CD4-positive, alpha-beta T cell treated with Interleukin-15 for 4 hours (primary cell): ENCODE results near the gene SLC19A1.

Source experiments
- DNase-seq: peaks from one replicate; pipeline ENCODE4 v3.0.0-alpha.2; 2020; ENCODE audit warnings: low spot score

SLC19A1 gene

DNA sequence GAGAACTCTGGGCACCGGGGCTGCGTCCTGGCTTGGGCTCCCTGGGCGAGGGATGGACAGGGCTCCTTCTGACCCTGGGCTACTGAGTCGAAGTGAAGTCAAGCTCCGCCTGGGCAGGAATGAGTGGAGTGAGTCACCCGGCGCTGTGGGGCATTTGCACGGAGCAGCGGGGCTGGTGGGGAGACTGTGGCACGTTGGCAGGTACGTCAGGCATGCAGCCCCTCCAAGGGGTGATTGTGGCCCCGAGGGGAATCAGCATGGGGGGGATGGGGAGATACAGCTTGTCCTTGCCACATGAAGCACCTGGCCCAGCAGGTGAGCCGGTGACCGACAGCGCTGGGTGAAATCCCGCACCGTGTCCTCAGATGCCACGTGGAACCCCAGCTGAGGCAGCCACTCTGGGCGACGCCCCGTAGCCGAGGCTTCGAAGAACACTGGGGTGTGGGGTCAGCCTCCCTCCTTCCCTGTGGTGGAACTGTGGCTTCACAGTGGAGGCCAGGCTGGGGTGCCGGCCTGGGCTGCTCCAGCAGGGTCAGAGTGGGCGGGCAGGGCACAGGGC is 74.9 kb downstream of the SLC19A1 start:
- DNase-seq = no peak

DNA sequence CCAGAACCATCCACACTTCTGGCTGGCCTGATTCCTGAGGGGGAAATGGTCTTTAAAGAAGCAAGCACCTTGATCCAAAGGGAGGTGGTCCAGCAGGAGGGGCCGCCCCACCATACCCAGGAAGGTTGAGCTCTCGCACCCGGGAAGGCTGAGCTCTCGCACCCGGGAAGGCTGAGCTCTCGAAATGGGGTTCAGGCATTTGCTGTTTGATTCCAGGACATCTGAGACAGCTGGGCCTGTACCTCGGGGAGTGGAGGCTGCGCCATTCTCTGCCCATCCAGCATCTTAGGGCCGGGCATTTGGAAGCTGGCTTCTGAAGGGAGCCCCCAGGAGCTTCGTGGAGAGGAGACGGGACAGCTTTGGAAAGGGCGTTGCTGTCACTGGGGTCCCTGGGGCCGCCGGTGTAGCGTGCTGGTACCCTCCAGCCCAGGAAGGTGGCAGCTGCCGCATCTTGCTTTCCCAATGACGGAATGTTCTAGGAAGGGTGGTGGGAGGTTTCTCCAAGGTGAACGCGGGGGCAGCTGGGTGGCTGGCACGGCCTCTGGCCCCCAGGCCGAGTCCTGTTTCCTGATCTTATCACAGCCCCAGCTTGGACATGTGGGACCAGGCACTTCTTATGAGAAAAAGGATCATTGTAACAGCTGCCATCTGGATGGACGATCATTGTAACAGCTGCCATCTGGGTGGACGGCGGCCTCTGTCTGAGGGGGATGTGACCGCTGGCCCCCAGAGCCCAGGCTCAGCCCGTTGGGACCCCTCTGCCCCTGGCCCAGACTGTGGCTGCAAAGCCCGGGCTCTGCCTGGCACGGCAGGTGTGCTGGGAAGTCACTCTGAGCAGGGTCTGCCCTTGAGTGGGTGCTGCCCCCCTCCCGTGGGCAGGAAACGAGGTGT is 75.7 kb downstream of the SLC19A1 start:
- no peak for DNase-seq

DNA sequence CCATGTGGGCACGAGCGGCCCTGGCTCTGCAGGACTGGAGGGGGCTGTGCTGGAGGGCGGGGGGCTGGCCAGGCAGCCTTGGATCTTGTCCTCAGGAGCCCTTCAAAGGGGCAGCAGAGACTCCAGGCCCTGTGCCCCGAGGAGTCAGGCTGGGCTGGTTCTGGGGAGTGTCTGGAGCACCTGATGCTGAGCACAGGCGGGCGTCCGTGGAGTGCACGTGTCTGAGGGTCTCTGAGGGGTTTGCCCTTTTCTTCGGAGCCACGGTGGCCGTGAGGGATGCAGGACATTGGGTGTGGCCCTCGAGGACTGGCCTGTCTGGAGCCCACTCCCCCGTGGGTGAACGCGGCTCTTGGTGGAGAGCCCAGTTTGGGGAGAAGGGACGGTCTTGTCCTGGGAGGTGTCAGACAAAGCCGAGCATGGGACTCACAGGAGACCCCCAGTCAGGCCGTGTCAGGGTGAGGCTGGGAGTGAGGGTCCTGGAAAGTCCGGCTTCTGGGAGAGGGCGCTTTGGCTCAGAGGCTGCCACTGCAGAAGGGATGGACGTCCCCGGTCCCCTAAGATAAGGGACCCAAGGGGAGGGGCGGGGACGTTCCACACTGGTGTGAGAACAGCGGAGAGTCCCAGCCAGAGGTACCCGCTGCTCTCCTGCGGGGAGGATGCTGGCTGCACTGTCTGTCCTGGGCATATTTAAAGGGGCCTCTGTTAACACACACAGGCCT is 76.5 kb downstream of the SLC19A1 start:
- DNase-seq = no peak

DNA sequence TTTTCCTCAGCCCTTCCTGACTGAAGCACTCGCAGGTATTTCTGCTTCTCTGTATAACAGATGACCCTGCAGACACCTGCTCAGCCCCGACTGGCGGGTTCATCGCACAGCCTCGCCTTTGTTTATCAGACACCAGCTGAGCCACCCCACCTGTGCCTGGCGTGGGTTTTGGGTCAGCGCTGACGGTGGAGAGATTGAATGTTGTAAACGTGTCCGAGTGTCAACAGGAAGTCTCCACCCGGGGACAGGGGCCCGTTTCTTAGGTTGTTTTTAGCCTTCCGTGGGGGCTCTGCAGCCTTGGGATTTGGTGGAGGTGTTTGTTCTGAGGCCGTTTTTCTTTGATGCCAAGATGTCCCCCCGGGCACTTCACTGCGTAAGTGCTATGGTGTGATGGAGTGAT is 77.1 kb downstream of the SLC19A1 start:
- no peak for DNase-seq

DNA sequence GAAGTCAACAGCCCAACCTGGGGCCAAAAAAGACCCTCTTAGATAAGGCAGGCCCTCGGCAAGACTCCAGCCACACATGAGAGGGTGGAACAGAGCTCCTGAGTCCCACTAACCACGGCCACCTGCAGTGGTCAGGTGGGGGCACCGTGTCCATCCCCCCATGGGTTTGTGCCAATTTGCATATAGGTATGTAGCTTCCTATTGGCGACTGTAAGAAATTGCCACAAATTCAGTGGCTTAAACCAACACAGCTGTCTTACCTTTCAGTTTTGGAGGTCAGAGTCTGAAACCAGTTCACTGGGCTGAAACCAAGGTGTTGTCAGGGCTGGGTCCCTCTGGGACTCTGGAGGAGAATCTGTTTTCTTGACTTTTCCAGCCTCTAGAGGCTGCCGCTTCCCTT is 77.9 kb downstream of the SLC19A1 start:
- no peak for DNase-seq

DNA sequence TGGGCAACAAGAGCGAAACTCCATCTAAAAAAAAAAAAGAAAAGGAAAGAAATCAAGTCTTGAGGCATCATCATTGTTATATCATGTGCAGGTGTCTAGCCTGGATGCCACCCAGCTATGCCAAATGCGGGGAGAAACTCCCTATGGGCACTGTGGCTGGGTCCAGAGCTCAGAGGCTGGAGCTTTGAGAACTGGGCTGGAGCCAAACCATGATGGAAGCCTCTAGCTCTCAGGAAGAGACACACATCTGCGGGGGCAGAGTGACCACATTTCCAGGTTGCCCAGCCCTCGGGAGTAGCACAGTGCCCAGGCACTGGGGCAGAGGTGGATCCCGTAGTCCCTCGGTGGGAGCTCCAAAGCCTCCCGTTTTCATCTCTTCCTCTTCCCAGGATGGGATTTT is 78.4 kb downstream of the SLC19A1 start:
- DNase-seq = no peak

DNA sequence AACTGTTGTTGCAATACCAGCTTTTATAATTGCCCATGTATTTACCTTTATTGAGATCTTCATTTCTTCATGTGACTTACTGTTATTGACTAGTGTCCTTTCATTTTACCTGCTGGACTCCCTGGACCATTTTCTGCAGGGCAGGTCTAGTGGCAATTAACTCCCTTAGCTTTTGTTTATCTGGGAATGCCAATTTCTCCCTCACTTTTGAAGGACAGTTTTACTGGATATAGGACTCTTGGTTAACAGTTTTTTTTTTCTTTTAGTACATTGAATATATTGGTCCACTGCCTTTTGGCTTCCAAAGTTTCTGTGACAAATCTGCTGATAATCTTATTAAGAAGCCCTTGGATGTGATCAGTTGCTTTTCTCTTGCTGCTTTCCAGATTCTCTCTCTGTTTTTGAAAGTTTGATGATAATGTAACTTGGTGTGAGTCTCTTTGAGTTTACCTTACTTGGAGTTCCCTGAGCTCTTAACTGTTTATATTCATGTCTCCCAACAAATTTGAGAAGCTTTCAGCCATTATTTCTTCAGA is 80.4 kb downstream of the SLC19A1 start:
- no peak for DNase-seq

DNA sequence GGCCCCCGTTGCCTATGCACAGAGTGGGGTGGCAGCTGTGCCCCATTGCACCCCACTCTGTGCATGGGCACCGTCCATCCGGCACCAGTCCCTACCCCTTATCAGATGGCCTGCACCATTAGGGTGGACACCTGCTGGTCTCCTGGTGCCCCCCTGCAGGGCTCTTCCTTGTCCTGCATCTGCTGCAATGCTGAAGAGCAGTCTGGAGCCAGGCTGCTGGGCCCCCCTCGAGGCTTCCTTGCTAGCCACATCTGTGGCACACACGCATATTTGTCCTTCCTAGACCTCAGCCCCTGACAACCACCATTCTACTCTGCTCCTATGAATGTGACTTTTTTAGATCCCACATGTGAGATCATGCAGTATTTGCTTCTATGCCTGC is 80.9 kb downstream of the SLC19A1 start:
- DNase-seq = no peak

DNA sequence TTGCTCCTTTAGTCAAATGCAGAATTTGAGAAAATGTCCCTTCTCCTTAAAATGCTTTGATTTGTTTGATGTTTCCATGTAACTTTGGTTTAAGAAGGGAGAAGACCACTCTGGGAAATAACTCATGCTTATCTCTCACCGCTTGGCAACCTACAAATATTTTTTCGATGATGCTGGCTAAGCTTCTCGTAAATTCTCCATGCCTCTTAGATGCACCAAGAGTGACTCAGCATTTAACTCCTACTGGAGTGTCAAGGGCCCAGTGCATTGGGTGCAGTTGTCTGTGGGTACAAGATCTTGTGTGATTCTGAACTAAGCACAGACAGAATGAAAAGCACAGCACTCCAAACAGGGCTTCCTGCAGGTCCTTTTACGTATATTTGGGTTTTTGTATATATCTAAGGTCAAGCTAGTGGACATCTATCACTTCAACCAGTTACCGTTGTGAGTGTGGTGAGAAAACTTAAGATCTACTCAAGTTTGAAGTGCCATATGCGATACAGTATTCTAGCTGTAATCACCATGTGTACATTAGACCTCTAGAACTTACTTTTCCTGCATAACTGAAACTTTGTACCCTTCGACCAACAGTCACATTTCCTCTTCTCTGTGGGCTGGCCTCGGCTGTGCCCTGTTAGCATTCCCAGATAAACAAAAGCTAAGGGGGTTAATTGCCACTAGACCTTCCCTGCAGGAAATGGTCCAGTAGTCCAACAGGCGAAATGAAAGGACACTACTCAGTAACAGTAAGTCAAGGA is 81.5 kb downstream of the SLC19A1 start:
- DNase-seq = no peak

DNA sequence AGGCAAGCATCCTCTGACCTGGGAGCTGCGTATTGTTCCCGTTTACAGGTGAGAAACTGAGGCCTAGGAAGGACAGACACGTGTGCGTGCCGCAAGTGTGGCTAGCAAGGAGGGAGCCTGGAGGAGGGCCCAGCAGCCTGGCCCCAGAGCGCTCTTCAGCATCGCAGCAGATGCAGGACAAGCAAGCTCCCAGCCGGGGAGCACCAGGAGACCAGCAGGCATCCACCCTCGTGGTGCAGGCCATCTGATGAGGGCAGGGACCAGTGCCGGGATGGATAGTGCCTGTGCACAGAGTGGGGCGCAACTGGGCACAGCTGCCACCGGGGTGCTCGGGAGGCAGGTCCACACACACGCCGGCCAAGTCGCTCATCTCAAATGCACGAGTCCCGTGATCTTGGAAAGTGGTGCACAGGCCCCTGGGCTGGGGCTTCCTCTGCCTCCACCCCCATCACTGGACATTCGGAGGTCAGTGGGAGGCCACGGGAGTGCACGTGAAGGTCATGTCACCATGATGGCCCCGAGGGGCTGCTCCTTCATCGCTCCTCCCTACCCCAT is 82.2 kb downstream of the SLC19A1 start:
- DNase-seq = no peak

DNA sequence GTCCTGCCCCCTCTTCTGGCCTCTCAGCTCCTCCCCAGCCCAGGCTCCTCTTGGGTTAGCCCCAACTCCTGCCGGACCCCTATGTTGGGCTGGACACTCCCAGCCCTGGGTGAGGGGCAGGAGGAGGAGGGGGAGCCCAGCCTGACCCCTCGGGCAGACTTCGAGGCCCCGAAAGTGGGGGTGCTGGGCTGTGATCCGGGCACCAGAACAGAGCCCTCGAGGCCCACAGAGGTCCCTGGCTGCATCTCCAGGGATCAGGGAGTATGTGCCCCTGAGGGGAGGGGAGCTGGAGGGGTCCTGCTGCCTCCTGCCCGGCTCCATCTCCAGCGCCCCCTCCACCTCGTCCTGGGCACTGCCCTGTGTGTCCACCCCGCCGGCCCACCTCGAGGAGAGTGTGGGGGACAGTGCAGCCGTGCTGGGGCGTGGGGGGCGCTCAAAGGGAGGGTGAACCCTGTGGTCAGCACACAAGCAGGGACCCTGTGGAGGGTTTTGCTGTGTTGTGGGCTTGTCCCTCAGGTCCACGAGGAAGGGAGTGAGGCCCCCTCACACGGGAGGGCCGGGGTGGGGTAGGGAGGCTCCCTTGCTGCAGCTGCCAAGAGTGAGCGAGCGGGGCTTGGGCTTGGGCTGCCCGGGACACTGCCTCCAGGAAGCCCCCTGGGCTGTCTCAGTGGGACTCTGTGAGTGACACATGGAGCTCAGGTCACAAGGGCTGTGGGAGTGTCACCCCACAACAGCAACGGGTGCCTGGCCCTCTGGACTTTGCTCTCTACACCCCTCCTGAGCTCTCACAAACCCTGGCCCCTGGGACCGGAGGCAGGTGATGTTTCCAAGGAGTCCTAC is 82.8 kb downstream of the SLC19A1 start:
- no peak for DNase-seq

DNA sequence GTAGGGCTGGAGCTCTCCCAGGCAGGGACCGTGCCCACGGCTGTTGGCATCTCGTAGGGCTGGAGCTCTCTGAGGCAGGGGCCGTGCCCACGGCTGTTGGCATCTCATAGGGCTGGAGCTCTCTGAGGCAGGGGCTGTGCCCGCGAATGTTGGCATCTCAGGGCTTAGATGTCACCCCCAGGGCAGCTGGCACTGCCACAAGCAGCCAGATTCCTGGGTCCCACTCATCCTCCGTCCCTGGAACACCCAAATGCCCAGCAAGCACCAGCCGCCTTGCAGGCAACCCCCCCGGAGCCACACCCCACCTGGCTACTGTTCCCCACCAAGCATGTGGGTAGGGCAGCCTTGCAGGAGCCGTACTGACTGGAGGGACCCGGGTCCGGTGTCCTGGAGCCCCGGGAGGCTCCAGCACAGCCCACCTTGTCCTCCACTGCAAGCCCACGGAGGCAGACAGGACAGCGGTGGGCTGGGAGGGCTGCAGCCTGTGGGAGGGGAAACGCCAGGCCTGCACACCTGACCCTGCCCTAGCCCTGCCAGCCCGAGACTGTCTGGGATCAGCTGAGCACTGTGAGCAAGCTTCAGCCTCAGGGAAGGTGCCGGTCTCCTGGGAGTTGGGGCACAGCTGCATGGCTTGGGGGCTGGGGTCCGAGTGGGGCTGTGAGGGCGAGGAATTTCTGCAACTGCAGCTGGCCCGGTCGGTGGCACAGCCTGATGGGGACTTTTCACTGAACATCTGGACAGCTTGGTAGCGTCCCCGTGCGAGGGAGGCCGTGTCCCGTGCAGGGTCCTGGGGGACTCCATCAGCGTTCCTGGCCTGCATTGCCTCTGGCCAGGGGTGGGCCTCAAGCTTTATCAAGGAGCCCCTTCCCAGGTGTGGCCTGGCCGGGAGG is 83.7 kb downstream of the SLC19A1 start:
- no peak for DNase-seq

DNA sequence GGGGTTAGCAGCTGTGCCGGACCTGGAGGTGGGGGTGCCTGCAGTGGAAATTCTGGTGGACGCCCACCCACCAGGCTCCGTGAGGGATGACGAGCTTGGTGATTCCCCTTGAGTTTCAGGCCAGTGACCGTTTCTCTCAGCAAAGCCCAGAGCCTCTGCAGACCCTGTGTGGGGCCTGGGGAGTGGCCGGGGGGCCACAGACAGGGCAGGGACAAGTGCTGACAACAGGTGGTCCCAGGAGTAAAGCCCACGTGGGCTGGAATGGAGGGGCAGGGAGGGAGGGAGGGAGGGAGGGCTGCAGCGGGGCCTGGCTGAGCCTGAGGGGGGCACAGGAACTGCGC is 84.4 kb downstream of the SLC19A1 start:
- DNase-seq = no peak

DNA sequence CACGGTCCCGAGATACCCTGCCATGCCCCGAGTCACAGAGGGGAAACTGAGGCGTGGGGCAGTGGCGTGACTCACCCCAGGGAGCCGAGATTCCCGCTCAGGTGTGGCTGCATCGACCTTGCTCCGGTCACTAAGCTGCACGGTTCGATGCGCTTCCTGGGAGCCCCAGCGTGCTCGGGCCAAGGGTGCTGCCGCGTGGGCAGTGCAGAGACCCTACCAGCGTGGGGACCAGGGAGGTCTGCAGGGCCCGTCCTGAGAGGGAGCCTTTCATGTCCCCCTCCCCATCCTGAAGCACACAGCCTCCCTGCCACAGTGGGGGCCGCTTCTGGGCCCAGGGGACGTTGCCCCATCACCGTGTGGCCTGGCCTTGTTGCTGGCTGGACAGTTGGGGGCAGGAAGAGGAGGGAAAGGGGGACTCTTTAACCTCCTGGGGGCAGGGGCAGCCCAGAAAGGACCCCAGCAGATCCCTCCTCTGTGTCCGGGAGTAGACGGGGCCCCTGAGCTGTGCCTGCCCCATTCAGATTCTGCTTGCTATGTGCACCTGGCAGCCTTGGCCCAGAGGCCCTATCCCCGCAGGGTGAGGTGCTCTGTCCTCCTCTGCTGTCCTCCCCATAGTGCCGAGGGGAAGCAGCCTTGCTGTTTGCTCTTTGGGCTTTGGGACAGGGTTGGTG is 84.9 kb downstream of the SLC19A1 start:
- DNase-seq = no peak

DNA sequence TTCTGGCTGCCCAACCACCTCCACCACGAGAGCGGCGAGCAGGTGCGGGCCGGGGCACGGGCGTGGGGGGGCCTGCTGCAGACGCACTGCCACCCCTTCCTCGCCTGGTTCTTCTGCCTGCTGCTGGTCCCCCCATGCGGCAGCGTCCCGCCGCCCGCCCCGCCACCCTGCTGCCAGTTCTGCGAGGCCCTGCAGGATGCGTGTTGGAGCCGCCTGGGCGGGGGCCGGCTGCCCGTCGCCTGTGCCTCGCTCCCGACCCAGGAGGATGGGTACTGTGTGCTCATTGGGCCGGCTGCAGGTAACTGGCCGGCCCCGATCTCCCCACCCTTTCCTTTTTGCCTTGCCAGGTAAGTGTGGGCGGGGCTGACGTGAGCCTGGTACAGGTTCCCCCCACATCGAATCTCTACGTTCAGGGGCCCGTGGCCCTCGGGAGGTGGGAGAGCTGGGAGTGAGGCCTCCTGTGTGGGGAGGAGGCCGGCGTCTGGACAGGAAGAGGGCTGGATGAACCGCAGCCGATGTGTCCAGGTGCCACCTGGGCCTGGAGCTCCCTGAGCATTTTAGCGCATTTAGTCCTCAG is 85.6 kb downstream of the SLC19A1 start:
- DNase-seq = no peak

DNA sequence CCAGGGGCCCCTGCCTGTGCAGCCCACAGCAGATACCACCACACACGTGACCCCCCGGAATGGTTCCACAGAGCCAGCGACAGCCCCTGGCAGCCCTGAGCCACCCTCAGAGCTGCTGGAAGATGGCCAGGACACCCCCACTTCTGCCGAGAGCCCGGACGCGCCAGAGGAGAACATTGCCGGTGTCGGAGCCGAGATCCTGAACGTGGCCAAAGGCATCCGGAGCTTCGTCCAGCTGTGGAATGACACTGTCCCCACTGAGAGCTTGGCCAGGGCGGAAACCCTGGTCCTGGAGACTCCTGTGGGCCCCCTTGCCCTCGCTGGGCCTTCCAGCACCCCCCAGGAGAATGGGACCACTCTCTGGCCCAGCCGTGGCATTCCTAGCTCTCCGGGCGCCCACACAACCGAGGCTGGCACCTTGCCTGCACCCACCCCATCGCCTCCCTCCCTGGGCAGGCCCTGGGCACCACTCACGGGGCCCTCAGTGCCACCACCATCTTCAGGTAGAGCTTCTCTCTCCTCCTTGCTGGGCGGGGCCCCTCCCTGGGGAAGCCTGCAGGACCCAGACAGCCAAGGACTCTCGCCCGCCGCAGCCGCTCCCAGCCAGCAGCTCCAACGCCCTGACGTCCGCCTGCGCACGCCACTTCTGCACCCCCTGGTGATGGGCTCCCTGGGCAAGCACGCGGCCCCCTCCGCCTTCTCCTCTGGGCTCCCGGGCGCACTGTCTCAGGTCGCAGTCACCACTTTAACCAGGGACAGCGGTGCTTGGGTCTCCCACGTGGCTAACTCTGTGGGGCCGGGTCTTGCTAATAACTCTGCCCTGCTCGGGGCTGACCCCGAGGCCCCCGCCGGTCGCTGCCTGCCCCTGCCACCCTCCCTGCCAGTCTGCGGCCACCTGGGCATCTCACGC is 86.3 kb downstream of the SLC19A1 start:
- DNase-seq = no peak

DNA sequence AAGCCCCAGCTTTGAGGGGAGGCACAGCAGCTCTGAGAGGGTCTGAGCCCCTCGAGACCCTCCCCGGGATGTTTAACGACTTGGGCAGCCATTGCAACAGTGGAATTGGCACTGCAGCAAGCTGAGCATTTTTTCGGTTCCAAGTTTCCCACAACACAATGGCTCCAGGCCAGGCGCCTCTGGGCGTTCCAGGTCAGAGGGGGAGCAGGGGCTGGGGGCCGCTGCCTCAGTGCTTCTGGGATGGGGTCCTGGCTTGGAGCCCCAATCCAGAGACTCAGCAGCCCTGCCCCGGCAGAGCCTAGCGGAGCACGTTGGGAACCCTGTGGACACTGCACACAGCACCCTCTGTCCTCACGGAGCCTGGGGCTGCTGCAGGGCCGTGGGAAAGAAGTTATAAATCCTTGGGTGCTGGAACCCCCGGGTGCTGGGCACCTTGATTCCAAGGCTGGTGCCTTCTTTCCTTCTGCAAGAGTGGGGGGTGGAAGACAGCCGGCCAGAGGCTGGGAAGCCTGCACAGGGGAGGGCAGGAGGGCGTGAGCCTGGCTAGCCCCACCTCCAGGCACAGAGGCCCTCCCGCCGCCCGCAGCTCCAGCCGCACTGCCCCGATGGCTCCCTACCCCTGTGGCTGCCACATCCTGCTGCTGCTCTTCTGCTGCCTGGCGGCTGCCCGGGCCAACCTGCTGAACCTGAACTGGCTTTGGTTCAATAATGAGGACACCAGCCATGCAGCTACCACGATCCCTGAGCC is 87.1 kb downstream of the SLC19A1 start:
- DNase-seq = no peak
